ENCODE measurements around the gene NPTXR.
A peak's percentile ranks its signal among the peaks of the same experiment; 100 is the strongest.
"Not testable (repeated sequence)": the region's sequence is repeated elsewhere in the genome, so short reads cannot be mapped to it uniquely, and the experiment has no call there.

NPTXR gene

DNA sequence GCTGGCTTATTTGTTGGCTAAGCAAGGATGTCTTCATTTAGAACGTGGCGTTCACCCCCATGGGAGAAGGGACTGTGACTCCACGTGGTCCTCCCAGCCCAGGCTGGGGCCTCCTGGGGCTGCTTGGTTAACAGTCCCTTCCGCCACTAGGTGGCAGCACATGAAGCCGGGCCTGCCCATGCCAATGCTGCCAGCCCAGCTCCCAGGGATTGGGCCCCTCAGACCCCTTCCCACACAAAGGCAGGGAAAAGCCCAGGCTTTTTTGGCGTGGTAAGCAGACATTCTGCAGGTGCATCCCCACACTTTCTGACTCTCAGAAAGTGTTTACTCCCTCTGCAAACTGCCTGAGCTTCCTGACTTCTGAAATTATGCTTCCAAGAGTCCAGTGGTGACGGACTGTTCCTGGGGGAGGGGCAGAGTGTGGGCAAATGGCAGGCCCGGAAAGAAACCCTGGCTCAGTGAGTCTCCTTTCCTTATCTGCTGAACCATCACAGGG lies 25.1 kb upstream of the NPTXR start:
- DNase-seq (ENCODE audit: low read depth in 2 of 2): peak; percentile 56 to 73

DNA sequence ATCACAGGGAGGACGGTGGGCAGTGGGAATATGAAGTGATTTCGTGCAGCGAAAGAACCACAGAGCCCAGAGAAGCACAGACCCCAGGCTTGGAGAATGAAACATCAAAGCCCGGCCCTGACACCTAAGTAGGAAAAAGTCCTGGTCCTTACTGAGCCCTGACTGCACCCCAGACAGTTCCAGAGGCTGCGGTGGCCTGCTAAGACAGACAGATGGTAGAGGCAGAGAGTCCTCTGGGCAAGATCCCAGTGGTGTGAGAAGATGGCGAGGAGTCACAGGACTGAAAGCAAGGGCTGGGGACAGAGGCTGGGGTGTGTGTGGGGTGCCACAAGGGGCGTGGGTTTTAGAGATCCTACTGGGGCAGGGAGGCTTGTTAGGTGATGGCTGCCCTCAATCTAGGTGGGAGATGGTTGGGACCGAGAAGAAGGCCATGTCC lies 24.5 kb upstream of the NPTXR start:
- DNase-seq (ENCODE audit: low read depth in 2 of 2): no peak

DNA sequence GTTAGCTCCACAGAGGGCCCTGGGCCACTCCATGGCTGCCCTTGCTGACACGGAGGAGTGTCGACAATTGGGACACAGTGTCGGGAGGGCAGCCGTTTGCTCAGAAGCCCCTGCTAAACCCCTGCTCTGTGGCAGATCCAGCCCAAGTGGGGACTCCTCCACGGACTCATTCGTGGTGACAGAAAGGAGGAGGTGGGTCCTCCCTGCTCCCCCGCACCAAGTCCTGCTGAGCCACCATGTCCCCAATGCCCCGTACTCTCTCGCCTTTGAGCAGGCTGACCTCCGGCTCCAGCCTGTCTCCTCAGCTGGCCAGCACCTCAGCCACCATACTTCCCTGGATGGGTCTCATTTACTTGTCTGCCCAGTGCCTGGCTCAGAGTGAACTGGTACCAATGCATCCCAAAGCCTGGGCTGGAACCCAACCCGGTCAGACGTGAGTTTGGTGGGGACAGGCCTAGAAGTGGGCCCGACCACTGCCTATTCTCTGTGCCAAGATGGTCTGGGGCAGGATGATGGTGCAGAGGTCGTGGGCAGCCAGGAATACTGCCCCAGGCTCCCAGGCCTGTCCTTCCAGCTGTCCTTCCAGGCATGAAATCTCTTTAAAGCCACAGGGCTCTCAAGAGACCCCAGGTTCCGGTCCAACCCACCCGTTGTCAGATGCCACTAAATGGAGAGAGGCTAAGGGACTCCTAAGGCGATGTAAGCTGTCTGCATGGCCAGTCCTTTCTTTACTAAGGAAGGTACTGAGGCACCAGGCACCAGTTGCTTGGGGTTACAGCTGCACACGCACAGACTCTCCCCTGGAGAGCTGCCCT lies 23.9 kb upstream of the NPTXR start:
- no peak for DNase-seq (ENCODE audit: low read depth in 2 of 2)

DNA sequence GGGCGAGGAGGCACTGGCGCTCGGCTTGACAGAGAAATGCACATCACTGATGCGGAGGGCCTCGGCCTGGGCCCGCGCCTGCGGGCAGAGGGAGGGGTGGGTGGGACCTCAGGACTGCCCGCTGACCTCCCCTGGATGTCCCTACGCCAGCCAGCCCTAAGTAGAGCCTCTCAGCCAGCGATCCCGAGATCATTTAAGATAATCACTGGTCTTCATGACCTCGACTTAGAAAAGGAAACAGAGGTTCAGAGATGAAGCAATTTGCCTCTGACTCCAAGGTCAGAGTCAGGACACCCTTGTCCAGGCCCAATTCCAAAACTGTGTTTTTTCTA lies 23.3 kb upstream of the NPTXR start:
- DNase-seq (ENCODE audit: low read depth in 2 of 2): no peak

DNA sequence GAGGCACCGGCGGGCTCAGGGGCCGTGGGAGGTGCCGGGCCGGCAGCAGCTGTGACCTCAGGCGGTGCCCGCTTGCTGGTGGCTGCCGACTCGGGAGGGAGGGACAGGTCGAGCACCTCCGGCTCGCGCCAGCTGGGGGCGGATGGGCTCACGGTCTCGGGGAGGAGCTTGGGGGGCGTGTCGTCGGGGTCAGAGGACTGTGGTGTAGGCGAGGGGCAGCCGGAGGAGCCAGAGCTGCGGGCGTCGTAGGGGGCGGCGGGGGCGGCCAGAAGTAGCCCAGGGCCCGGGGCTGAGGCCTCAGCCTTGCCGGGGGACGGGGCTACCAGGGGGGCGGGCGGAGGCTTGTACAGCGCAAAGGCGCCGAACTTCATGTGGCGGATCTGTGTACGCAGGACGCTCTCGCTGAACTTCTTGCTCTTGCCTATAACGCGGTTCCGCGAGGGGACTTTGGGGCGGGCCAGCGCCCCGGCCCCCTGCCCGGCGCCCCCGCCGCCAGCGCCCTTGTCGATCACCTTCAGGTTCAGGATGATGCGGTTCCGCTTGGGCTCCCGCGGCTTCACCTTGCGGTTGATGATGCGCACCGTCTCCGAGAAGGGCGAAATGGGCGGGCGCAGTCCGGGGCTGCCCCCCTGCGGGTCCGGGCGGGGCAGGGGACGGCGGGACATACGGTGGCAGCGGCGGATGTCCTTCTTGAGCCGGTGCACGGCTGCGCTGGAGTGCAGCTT lies 22.7 kb upstream of the NPTXR start:
- no peak for DNase-seq (ENCODE audit: low read depth in 2 of 2)

DNA sequence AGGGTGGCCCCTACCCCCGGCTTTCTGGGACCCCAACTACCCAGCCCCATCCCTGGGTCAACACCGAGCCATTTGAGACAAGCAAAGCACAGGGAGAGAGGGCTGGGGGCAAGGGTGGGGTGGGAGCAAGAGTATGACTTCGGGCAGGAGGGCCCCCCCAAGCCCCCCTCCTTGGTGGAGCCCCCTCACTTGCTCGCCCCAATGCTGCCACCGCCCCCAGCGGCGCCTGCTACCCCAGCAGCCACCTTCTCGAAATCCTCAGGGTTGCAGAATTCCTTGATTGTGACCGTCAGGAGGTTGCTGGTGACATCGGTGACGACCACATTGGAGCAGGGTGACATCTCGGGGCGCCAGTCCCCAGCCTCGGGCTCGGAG lies 22.2 kb upstream of the NPTXR start:
- DNase-seq (ENCODE audit: low read depth in 2 of 2): no peak

DNA sequence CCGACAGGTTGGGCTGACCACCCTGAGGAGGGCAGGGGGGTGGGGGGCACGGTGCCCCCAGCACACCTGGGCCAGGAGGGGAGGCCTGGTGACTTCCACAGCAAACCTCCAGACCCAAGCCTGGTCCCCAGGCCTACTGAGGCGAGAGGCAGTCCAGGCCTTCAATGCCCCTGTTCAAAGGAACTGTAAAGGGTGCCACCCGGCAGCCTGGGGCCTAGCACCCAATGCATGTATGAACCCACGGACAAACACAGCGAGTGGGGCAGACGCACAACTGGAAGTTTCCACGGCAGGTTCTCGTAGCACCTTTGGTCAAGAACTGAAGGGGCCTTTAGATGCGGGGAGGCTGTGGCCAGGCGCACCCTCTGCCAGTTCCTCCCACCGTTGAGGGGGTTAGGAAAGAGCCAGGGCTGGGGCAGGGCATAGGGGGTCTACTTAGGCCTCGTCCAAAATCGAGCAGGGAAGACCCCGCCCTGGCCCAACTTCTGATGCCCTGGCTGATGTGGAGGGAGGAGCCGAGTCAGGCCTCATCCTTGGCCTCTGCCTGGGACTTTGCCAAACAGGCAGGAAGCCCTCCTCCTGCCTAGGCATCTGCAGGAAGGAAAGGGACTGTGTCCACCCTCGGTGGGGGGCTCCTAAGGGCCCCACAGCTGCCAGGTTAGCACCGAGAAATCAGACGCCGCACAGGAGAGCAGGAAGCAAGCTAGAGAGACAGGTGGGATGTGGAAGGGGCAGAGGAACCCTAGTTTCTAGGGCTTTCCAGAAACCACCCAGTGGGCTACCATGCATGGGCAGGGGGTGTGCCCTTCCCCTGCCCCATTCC lies 21.6 kb upstream of the NPTXR start:
- DNase-seq (ENCODE audit: low read depth in 2 of 2): no peak

DNA sequence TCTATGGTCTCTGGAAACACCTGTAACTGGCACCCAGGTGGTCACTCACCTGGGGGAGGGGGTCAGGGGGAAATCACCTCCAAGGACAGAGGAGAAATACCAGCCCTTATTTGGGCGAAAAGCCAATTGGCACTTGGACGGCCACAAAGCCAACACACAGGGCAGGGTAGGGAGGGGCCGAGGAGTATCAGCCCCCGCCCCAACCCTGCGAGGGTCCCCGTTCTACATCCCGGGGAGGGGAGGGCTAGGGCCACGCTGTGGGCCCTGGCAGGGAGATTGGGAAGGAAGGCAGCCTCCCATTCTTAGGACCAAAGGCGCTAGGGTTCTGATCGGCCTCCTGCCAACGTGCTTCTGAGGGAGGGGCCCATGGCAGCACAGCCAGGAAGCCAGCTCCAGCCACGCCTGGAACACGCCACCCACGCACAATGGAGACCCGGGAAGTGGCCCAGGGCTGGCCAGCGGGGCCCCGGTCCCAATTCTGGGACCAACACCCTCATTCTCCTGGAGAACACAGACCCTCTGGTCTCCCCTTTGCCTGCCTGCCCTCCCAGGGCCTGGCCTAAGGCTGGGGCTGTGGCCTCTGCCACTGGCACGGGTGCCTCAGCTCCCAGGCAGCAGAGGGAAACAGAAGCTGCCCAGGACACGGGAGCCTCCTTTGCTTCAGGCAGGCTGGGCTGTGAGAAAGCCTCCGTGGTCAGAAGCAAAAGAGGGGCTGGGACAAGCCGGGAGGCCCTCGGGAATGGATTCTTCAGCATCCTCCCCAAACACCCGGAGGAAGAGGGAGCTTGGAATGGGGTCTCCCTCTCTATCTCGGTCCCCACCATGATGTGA lies 20.7 kb upstream of the NPTXR start:
- DNase-seq (ENCODE audit: low read depth in 2 of 2): no peak

DNA sequence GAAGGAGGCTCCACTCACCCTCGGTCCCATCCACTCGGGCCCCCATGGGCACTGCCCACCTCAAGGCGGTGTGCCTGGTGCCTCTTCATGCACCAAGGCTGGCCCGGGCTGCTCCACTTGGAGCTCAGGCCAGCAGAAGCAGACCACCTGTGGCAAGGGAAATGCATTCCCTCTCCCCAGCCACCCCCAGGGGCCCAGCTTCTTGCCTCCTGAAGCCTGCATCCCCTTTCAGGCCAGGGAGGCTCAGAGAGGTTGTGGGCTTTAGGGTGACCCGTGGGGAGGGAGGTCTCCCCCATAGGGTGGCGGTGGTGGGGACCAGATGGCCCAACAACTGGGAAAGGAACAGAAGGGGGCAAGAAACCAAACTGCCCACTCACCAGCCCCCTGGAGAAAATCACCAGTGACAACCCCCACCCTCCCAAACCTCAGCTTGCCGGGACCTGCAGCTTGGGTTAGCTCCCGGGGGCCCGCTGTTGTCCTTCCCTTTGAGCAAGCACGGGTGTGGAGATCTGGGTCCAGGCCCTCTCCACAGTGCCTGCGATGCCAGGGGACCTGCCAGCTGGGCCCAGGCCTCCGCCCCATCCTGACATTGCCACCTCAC lies 19.8 kb upstream of the NPTXR start:
- DNase-seq (ENCODE audit: low read depth in 2 of 2): no peak

DNA sequence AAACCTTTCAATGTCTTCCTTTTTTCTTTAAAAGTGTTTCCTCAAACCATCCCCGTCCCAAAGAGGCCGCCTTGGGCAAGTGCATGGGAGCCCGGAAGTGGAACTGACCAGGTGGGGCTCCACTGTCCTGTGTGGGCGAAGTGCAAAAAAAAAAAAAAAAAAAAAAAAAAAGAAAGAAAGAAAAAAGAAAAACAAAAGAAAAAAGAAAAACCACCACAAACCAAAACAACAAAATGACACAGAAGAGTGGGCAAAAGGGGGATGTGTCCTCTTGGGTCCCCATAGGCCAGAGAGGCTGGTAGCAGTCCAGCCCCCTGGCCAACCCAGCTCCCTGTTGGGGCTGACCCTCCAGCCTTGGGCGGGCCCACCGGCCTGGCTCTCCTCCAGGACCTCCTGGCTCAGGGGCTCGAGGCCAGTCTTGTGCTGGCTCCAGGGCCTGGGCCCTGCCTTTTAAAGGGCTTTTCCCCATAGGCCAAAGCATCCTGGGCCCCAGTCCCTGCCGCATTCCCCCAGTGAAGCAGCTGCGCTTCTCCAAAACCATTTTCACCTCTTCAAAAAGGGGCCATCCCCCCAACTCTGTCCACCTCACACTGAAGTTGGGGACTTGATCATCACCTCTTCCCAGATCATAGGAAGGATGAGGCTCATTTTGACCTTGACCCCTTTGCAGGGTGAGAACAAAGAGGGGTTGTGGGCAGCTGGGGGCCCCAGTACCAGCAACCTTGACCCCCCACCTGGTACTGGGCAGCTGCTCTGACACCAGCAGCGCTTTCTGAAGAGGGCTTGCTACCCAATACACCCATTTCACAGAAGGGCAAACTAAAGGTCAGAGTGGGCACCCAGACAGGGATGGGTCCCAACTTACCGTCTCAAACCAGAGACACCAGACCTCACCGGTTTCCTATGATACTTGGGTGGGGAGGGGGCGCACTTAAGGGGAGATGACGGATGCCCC lies 18.8 kb upstream of the NPTXR start:
- no peak for DNase-seq (ENCODE audit: low read depth in 2 of 2)

DNA sequence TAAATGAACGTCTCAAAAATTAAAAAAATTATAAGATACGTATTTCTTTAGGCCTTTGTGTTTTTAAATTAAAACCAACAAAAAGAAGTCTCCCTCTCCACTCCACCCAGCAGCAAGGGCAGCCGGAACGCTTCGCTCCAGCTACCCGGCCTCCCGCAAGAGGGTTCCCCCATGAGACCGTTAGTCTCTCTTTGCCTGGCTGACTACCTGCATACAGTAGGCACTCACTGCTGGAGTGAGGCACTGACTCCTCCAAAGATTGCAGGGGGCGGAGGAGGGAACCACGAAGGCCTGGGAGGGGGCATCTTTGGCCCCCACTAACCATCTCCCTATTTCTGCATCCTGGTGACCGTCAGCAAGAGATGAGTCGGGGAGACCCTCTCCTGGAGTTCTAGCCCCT lies 18.1 kb upstream of the NPTXR start:
- DNase-seq (ENCODE audit: low read depth in 2 of 2): no peak

DNA sequence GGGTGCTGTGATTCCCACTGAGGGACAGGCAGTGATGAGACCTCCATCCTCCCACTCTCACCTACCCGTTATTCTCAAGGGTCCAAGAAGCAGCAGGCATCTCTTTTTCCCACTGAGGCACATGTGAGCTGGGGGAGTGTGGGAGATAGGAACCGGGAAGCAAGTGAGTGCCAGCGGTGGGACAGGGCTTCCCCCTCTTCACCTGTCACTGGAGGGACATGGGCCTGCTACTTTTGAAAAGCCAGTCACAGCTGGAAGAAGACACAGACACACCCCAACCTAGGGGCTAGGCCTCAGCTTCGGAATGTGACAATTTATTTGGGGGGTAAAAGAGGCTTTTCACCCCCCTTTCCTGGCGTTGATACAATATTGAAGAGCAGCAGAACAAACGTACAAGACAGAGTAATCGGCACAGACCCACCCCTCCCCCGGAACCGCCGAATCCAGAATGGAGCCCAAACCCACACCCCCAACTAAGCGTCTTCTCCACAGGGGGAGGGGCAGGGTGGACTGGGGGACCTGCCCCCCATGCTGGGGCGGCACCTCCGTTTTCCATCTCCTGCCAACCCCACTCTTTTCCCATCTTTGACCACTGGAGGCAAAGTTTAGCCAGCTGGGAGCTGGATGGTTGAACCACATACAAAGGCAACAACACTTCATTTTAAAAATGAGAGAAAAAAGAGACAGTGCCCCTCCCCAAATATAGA lies 17.5 kb upstream of the NPTXR start:
- DNase-seq (ENCODE audit: low read depth in 2 of 2): no peak

DNA sequence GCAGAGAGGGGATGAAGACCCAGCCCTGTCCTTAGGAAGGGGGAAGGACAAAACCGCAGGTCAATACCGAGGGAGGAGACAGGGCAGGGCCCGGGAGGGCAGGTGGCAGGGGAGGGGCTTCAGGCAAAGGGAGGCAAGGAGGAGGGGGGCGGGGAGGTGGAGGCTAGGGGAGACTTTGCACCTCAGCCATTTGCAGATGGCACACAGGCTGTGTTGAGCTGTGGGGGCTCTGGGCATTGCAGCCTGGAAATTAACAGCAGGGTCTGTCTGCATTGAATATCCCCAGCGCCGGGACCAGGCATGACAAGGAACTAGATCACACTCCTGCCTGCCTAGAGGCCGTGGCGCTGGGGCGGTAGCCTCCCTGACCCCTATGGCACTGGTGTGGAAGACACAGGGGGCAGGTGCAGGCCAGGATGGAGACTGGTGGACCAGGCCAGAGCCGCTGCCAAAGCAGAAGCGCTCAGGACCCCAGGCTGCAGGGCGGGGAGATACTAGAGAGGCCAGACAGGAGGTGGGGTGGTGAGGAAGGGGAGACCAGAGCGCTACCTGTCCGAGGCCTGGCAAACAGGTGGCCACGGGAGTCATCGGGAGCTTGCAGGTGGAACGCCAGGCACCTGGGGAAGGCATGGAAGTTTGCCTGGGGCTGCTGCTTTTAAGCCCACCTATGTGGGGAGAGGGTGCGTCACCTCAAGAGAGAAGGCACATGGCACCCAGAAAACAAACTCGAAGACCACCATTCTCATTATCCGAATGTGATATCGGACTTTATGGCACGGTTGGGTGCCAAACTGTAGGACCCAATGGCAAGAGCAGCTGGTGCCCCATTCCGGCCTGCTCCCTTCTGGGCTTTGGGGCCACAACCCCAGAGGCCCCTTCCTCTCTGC lies 16.7 kb upstream of the NPTXR start:
- DNase-seq (ENCODE audit: low read depth in 2 of 2): no peak

DNA sequence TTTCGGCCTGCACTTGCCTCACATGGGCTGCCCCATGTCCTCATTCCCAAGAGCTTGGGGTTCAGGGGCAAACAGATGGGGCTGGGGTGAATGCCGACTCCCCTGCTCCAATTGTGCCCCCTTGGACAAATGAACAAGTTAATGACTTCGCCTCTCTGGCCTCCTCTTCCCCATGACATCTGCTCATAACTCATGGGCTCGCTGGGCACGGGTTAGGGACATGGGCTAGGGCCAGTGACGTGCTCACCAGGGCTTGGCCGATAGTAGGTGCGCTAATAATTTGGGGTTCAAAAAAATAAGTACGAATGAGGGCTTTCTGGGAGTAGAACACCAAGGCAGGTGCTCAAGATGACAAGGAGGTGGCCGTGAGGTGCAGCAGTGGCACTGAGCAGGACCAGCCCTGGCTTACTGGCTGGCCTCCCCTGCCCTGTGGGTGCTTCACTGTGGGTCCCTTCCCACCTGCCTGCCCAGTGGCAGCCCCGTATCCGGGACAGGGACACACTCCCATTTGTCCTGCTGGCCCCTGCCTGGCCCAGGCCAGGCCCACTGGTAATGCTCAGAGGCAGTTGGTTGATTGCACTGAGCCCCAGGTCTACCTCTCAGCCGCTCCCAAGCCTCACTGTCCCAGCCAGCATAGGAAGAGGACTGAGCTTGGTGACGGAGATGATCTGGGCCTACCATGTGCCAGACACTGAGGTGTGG lies 15.9 kb upstream of the NPTXR start:
- no peak for DNase-seq (ENCODE audit: low read depth in 2 of 2)

DNA sequence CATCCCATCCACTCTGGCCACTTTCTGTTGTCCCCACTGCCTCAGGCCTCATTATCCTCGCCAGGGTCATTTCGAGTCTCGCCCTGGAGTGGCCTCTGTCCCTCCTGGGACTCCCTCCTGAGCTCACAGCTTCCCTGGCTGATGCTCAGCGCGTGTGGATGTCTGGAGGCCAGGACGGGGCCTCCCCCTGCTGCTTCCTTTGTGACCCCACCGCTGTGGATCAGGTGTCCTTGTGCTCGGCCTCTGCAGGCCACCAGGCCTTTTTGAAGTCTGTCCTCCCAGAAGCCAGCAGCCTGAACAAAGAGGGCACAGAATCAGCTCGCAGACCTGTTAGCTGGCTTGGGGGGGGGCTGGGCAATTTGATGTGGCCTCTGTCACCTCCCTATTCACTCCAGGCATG lies 14.7 kb upstream of the NPTXR start:
- no peak for DNase-seq (ENCODE audit: low read depth in 2 of 2)

DNA sequence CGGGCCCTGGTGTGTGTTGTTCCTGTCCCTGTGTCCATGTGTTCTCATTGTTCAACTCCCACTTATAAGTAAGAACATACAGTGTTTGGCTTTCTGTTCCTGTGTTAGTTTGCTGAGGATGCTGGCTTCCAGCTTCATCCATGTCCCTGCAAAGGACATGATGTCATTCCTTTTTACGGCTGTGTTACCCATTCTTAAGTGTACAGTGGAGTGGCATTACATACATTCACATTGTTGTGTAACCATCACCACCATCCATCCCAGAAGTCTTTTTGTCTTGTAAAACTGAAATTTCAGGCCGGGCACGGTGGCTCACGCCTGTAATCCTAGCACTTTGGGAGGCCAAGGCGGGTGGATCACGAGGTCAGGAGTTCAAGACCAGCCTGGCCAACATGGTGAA lies 10.6 kb upstream of the NPTXR start:
- DNase-seq (ENCODE audit: low read depth in 2 of 2): not testable (repeated sequence)

DNA sequence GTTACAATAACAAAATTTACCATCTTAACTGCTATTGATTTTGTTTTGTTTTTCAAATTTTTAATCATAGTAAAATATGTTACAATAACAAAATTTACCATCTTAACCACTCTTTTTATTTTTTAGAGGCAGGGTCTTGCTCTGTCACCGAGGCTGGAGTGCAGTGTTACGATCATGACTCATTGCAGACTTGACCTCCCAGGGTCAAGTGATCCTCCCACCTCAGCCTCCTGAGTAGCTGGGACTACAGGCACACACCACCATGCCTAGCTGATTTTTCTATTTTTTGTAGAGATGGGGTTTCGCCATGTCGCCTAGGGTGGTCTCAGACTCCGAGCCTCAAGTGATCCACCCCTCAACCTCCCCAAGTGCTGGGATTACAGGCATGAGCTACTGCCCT lies 10.1 kb upstream of the NPTXR start:
- not testable (repeated sequence) for DNase-seq (ENCODE audit: low read depth in 2 of 2)

DNA sequence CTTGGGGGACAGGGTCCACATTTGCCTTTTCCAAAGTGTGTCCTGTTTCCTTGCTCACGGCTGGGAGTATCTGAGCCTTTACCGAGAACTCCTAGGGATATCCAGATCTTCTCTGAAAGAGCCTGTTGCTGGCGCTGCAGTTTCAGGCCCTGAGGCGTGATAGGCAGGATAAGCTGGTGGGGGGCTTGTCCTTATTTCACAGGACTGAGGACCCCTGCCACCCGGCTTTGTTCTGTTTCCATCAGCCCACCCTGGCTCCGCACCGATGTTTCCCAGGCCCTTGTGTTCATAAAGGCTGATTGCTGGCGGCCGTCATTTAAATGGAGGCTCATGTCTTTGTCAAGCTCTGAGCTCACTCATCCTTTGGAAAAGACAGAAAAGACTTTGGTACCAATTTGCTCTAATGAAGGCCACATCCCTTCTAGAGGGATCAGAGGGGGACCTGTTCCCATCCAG lies 9.4 kb upstream of the NPTXR start:
- no peak for DNase-seq (ENCODE audit: low read depth in 2 of 2)

Data from stimulated activated CD8-positive, alpha-beta memory T cell treated with anti-CD3 and anti-CD28 coated beads, Interleukin-15, amount 100 ng/mL, for 4 hours (primary cell).